HG03066 (cell line): ENCODE data around the gene MBD5.
A peak's percentile ranks its signal among the peaks of the same experiment; 100 is the strongest.

ENCODE experiments used
- ATAC-seq: cut with Tn5 transposase; IDR thresholded peaks from one replicate; pipeline ENCODE4 v1.9.1; 2021; ENCODE audit warnings: low read depth; ENCODE audit not compliant: unreplicated experiment

Gene MBD5

GRCh38 chr2:148106331-148106730 is 85.4 kb downstream of the MBD5 start:
- no peak for ATAC-seq

DNA sequence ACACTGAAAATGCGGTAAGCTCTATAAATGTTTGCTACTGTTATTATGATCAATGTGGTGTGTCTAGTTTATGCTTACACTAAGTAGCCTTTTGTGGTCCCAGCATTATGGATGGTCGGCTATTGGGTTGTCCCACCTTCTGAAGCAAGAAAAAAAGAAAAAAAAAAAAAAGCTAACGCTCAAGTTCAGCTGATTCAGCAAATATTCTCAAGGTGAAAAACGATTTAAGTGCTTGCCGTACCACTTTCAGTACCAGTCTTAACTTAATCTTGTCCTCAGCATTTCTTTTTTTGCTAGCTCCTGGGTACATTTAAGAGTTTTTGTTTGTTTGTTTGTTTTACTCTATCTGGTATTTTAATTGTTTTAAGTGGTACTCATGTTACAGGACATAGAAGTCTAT is 87.5 kb downstream of the MBD5 start:
- ATAC-seq: no peak

- peak; percentile 58 for ATAC-seq
Observed at GRCh38 chr2:148110184-148110583, 89.3 kb downstream of the MBD5 start.

GRCh38 chr2:148122788-148123187 is 101.9 kb downstream of the MBD5 start:
- no peak for ATAC-seq

GRCh38 chr2:148124271-148124670 is 103.4 kb downstream of the MBD5 start:
- no peak for ATAC-seq

- ATAC-seq: no peak
Observed at GRCh38 chr2:148130581-148130980, 109.7 kb downstream of the MBD5 start.

DNA sequence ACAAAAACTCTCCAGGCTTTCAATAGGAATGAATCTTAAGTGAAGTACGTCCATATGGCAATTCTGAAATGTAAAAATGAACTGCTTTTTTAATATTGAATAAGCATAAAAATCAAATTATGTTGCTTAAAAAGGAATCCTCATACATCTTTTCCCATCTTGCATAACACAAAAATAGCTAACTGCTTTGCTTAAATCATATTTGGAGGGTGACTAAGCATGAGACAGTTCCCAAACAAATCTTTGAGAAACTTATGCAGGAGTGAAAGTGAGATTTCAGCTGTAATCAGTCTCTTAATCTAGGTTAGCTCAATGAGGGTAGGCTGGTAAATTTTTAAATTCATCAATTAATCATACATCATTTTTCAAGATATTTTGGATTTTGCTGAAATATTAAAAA is 111.5 kb downstream of the MBD5 start:
- ATAC-seq: no peak

DNA sequence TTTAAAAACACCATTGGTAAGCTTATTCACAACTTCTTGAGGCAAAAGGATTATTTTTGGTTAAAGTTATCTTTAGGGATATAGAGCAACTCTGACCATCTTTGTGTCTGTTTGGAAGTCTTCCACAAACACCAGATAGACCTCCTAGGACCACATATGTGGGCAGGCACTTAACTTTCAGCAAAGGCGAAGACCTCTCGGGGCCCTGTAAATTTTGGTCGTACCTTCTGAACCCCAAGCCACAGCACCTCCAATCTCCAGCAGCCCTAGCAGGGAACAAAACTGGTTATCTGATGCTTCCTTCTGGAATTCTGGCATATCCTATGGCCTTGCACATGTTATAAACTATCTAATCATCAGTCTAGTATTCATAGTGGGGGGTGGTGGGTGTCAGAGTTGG is 114.8 kb downstream of the MBD5 start:
- no peak for ATAC-seq

DNA sequence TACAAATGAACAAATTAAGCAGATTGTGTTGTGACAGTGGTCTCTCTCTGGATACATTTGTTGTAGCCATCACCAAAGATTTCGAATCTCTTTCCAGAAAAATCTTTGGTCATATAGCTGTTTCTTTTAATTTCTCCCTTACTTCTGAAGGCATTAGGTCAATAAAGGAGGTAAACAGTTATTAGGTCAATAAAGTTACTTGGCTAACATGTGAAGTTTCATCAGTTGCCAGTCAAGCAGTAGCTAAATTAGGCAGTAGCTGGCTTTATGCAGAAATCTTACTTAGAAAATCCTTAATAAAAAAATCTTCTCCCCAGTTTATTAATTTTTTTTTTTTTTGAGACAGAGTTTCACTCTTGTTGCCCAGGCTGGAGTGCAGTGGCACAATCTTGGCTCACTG is 115.5 kb downstream of the MBD5 start:
- no peak for ATAC-seq

DNA sequence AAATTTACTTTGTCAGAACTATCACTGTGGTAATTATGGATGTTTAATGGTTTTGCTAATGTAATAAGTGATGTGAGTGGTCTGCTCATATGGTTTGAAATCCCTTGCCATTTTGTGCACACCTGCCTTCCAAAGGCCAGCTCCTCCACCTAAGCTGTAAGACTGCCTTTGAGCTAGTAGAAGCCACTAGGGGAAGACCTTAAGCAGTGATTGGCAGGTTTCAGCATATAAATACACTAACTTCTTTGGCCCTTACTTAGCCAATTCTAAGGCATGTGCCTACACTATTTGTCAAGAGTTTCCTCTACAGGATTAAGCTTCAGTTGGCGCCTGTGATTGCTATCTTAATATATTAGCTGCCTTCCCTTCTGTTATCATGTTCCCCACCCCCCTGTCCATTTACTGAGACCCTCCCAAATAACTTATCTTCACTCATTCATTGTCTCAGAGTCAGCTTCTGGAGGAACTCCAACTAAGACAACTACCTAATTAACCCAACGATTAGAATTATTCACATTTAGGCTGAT is 141.1 kb downstream of the MBD5 start:
- ATAC-seq: no peak

- ATAC-seq: no peak
Observed at GRCh38 chr2:148162871-148163270, 142.0 kb downstream of the MBD5 start.

- ATAC-seq: no peak
Observed at GRCh38 chr2:148165975-148166374, 145.1 kb downstream of the MBD5 start.

GRCh38 chr2:148167241-148167766 is 146.4 kb downstream of the MBD5 start:
- ATAC-seq: no peak

DNA sequence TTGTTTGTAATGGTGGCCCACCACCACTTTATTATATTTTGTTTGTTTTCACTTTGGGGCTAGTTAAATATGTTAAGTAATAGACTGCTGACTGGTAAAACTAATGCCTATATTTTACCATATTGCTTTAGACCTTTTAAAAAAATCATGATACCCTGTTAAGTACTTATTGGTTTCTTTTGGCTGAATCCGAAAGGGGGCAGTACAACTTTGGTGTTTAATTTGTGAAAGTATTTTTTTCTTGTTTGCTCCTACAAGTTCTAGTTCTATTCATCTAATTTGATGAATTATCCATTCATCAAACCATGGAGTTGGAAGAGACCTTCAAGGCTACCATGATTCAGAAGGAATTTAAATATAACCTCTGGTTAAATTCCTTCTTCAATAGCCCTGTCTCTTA is 147.0 kb downstream of the MBD5 start:
- no peak for ATAC-seq

DNA sequence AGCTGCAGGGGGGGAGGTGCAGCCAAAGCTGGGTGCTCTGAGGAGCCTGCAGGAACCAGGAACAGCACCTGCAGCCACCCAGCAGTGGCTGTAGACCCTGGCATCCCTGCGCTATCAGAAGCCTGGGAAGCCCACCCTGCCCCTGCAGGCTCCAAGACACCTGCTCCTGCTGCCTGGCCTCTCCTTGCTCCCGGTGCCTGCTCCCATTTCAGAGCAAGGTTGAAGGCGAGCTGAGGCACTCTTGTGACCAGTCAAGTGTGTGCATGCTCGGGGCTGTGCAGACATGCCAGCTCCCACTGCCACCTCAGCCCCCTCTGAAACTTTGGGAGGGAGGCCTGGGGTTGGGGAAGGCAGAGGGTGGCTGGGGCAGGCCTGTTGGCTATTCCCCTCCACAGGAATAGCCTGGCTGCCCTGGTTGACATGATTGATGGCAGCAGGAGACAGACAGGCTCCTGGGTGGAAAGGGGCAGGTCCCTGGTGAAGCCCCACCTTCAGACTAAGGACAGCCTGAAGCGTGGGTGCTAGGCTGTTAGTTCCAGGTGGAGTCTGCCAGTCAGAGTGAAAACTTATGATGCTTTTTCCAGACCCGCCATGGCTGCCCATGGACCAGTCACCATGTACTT is 151.4 kb downstream of the MBD5 start:
- no peak for ATAC-seq

- ATAC-seq: no peak
Observed at GRCh38 chr2:148173168-148173567, 152.3 kb downstream of the MBD5 start.

- no peak for ATAC-seq
Observed at GRCh38 chr2:148177559-148177958, 156.7 kb downstream of the MBD5 start.

- no peak for ATAC-seq
Observed at GRCh38 chr2:148179724-148180123, 158.8 kb downstream of the MBD5 start.

- no peak for ATAC-seq
Observed at GRCh38 chr2:148184976-148185375, 164.1 kb downstream of the MBD5 start.

DNA sequence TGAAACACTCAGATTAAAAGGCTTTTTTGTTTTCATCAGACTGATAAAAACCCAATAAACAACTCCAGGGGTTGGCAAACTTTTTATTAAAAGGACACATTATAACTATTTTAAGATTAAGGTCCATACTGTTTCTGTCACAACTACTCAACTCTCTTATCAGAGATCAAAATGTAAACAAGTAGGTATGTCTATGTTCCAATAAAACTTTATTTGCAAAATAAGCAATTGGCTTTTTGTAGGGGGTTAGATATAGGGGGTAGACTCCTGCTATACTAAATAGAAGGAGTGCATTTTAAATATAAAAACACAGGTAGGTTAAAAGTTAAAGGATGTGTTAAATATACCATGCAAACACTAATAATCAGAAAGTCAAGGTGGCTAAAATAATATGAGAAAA is 174.0 kb downstream of the MBD5 start:
- no peak for ATAC-seq

GRCh38 chr2:148201075-148202004 is 180.4 kb downstream of the MBD5 start:
- no peak for ATAC-seq

DNA sequence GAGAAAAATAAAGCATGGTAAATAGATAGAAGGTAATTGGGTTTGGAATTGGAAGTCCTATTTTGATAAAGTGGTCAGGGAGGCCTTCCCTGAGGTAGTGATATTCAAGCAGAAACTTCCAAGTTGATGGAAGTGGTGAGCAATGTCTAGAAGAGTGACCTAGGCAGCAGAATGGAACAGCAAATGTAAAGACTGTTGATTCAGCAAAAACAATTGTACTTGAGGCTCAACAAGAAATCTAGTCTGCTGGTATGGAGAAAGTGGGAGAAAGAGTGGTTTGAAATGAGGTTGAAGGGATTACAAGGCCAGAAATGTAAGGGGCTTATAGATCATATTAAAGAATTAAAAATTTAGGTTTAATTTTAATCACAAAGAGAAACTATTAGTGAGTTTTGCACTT is 181.3 kb downstream of the MBD5 start:
- no peak for ATAC-seq
